GM21723 (cell line): ENCODE results near the gene RSAD2.
"Not testable (repeated sequence)": the region's sequence is repeated elsewhere in the genome, so short reads cannot be mapped to it uniquely, and the experiment has no call there.

Experiments
- ATAC-seq: cut with Tn5 transposase; IDR thresholded peaks from one replicate; pipeline ENCODE4 v1.9.1; 2021; ENCODE audit warnings: mild to moderate bottlenecking, moderate library complexity; ENCODE audit not compliant: unreplicated experiment

RSAD2 gene

GRCh38 chr2:6902581-6902980 lies 25.0 kb downstream of the RSAD2 start:
- not testable (repeated sequence) for ATAC-seq

GRCh38 chr2:6905668-6906067 lies 28.1 kb downstream of the RSAD2 start:
- ATAC-seq: no peak

GRCh38 chr2:6906165-6906741 lies 28.7 kb downstream of the RSAD2 start:
- ATAC-seq: no peak

- no peak for ATAC-seq
Observed at GRCh38 chr2:6908291-6908690, 30.7 kb downstream of the RSAD2 start.

GRCh38 chr2:6909431-6910385 lies 32.1 kb downstream of the RSAD2 start:
- peak; percentile 98 for ATAC-seq

GRCh38 chr2:6911721-6912120 lies 34.1 kb downstream of the RSAD2 start:
- no peak for ATAC-seq

- no peak for ATAC-seq
Observed at GRCh38 chr2:6913415-6914157, 36.0 kb downstream of the RSAD2 start.

GRCh38 chr2:6914828-6915227 lies 37.3 kb downstream of the RSAD2 start:
- no peak for ATAC-seq

GRCh38 chr2:6915399-6915798 lies 37.8 kb downstream of the RSAD2 start:
- no peak for ATAC-seq

- no peak for ATAC-seq
Observed at GRCh38 chr2:6916224-6916623, 38.6 kb downstream of the RSAD2 start.

- ATAC-seq: no peak
Observed at GRCh38 chr2:6916736-6917070, 39.1 kb downstream of the RSAD2 start.

GRCh38 chr2:6917071-6917760 lies 39.6 kb downstream of the RSAD2 start, which contains the start of gene RNF144A:
TSS of gene RNF144A (plus strand) at chr2:6917412. CDS start at chr2:6996927, 79,515 bp downstream.
- ATAC-seq: peak; percentile 88

GRCh38 chr2:6917761-6918421 lies 40.3 kb downstream of the RSAD2 start:
- ATAC-seq: peak; percentile 36

- ATAC-seq: no peak
Observed at GRCh38 chr2:6919901-6920742, 42.5 kb downstream of the RSAD2 start.

GRCh38 chr2:6920743-6921064 lies 43.1 kb downstream of the RSAD2 start:
- no peak for ATAC-seq

- ATAC-seq: no peak
Observed at GRCh38 chr2:6921321-6921922, 43.8 kb downstream of the RSAD2 start.

GRCh38 chr2:6922201-6922656 lies 44.7 kb downstream of the RSAD2 start:
- no peak for ATAC-seq

- no peak for ATAC-seq
Observed at GRCh38 chr2:6923319-6923718, 45.7 kb downstream of the RSAD2 start.
